ENCODE measurements around the gene SARNP.

DNA sequence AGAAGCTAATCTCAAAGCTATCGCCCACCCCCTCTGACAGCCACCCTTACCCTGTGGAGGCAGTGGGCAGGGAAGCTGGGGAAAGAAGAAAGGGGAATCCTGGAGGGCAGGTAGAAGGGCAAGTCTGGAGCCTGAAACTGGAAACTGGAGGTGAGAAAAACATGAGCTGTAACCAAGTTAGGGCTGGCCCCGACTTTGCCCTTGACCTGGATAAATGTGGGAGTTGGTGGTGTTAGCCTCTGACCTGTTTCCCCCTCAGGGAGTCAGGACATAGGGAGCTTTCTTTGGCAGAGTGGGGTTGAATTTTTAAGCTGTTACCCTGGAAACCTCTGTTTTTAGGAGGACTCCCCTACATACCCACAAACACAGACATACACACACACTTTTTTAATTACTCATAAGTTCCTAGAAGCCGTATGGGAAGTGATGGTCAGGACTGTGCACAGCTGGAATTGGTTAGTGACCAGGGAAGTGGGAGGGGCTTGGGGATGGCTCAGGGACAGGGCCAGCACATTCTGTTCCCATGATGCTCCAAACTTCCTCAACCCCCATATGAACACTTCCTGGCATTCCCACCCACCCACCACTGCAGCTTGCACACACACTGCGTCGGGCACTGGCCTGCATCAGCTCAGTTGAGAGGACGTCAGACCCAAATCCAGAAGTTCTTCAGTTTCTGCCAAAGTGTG is 30.2 kb upstream of the SARNP start:
- TF ChIP-seq RAD21 (IDR thresholded peaks at IDR 0.05; ENCODE audit: low read depth) (no peak), REST (IDR thresholded peaks at IDR 0.05; ENCODE audit: low read depth) (no peak), USF1 (IDR thresholded peaks at IDR 0.05) (no peak), EP300 (IDR thresholded peaks at IDR 0.05; ENCODE audit: borderline replicate concordance) (no peak), NFIC (IDR thresholded peaks at IDR 0.05) (no peak), YY1 (IDR thresholded peaks at IDR 0.05; ENCODE audit: low read depth) (no peak), FOXM1 (IDR thresholded peaks at IDR 0.05; ENCODE audit: borderline replicate concordance, low read depth) (no peak), TAF1 (IDR thresholded peaks at IDR 0.05; ENCODE audit: low read depth) (no peak), CEBPB (IDR thresholded peaks at IDR 0.05) (no peak), ZBTB7A (IDR thresholded peaks at IDR 0.05; ENCODE audit: low read depth) (no peak), EGR1 (IDR thresholded peaks at IDR 0.05) (no peak), TCF12 (IDR thresholded peaks at IDR 0.05; ENCODE audit: low read depth) (no peak)
- TF ChIP-seq, protein P1, sequence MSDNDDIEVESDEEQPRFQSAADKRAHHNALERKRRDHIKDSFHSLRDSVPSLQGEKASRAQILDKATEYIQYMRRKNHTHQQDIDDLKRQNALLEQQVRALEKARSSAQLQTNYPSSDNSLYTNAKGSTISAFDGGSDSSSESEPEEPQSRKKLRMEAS (IDR thresholded peaks at IDR 0.05), result no peak

Data from Ishikawa (cell line).